Measurements from ENCODE around the gene PDE11A.

The PDE11A gene

GRCh38 chr2:177579486-177580036, 493.0 kb downstream of the PDE11A start:
- Mint-ChIP-seq H3K27ac (no peak overlapping the region), H3K4me1 (no peaks in the 10 kb centered on the region), H3K27me3 (no peaks in the 10 kb centered on the region), H3K4me3 (no peak overlapping the region), H3K9me3 (no peaks in the 10 kb centered on the region)
- ATAC-seq (no peak), DNase-seq (no peak)

GRCh38 chr2:177578454-177578853, 494.1 kb downstream of the PDE11A start:
- ATAC-seq (no peak), DNase-seq (no peak)
- H3K4me3 Mint-ChIP-seq, result no peak overlapping the region
- no peaks in the 10 kb centered on the region for H3K4me1 Mint-ChIP-seq
- no peaks in the 10 kb centered on the region for H3K27me3 Mint-ChIP-seq
- H3K27ac Mint-ChIP-seq, result no peak overlapping the region
- no peaks in the 10 kb centered on the region for H3K9me3 Mint-ChIP-seq

- ATAC-seq (no peak), DNase-seq (no peak)
- H3K27ac Mint-ChIP-seq, result no peak overlapping the region
- no peaks in the 10 kb centered on the region for H3K4me1 Mint-ChIP-seq
- H3K9me3 Mint-ChIP-seq, result no peaks in the 10 kb centered on the region
- H3K27me3 Mint-ChIP-seq, result no peaks in the 10 kb centered on the region
- no peak overlapping the region for H3K4me3 Mint-ChIP-seq
Observed at GRCh38 chr2:177577075-177577474, 495.5 kb downstream of the PDE11A start.

- H3K9me3 Mint-ChIP-seq, result no peaks in the 10 kb centered on the region
- ATAC-seq, result no peak
- no peak for DNase-seq
- peaks cover 5% of the 10 kb centered on the region for H3K27me3 Mint-ChIP-seq
- no peak overlapping the region for H3K27ac Mint-ChIP-seq
- no peaks in the 10 kb centered on the region for H3K4me1 Mint-ChIP-seq
- no peak overlapping the region for H3K4me3 Mint-ChIP-seq
Observed at GRCh38 chr2:177575358-177575757, 497.2 kb downstream of the PDE11A start.

- ATAC-seq (no peak), DNase-seq (no peak)
- Mint-ChIP-seq H3K27me3 (peaks cover 7% of the 10 kb centered on the region), H3K4me1 (no peaks in the 10 kb centered on the region), H3K27ac (no peak overlapping the region), H3K4me3 (no peak overlapping the region), H3K9me3 (no peaks in the 10 kb centered on the region)
Observed at GRCh38 chr2:177574356-177574755, 498.2 kb downstream of the PDE11A start.

Measured in stimulated activated naive CD8-positive, alpha-beta T cell treated with anti-CD3 and anti-CD28 coated beads, Interleukin-15, amount 100 ng/mL, for 72 hours (primary cell).